T-helper 1 cell treated with Interleukin-12 subunit alpha and Interleukin-12 subunit beta and Interleukin-4 antibody, amounts not matched to agents 30 ng/mL and 1 ng/mL, for 36 hours (primary cell): ENCODE data around the gene BRI3. TPM values are rescaled to one million over a fixed set of nuclear protein-coding genes. Genes with fewer than 3 reads are reported as not detected.

ENCODE experiments used
- intact Hi-C: fragments of 100-400 bp; cut with micrococcal nuclease; formaldehyde crosslinking; loops from one replicate; pipeline ENCODE4 v1.15.1; 2024
- total RNA-seq: library from RNA; stranded (reverse); gene quantifications from 2 replicates; pipeline ENCODE4 v1.2.3, GENCODE V29; 2022

BRI3 gene
- total RNA-seq, 1 donor from 2014 or later: 83.0 TPM

GRCh38 chr7:98338441-98338840 lies 57.0 kb downstream of the BRI3 start:
- intact Hi-C loops: no loop called here

- intact Hi-C loops: no loop called here
These were observed 57.6 kb downstream of the BRI3 start for GRCh38 chr7:98339043-98339442.

GRCh38 chr7:98341106-98341505 lies 59.6 kb downstream of the BRI3 start:
- intact Hi-C loops: no loop called here

Other genes with a start within 250 kb of the BRI3 start
- 12.7 and 15.9 TPM in 2 replicates for gene LMTK2, start 174.8 kb upstream of the BRI3 start, total RNA-seq
- gene BHLHA15, start 70.2 kb upstream of the BRI3 start, total RNA-seq: 0.64 and 1.2 TPM in 2 replicates
- gene TECPR1, start 29.5 kb upstream of the BRI3 start, total RNA-seq: 86.3 and 87.5 TPM in 2 replicates
- gene BAIAP2L1, start 119.4 kb downstream of the BRI3 start, total RNA-seq: 1.1 and 1.5 TPM in 2 replicates